Testis (tissue), 2 donors: ENCODE results near the gene SLC22A2.

Experiments used
- CTCF ChIP-seq, 3 experiments: fragments of 450-650 bp in 2 of 3; fragments of 200-600 bp in 1 of 3; sonication (generic) in 1 of 3; IDR thresholded peaks; one replicate each; pipeline ENCODE4 v1.5.1; 2016 to 2019; ENCODE audit warnings: antibody characterized with exemption in 3 of 3, mild to moderate bottlenecking in 2 of 3, moderate library complexity in 1 of 3
- POLR2A ChIP-seq: fragments of 450-650 bp; IDR thresholded peaks from one replicate; pipeline ENCODE4 v1.6.1; 2017; ENCODE audit warnings: antibody characterized with exemption, mild to moderate bottlenecking, moderate library complexity

GRCh38 chr6:160273196-160273595, 14.6 kb upstream of the SLC22A2 start:
- TF ChIP-seq POLR2A (no peak), CTCF (IDR thresholded peaks at IDR 0.05) (no peak)
